Stimulated activated CD8-positive, alpha-beta memory T cell treated with anti-CD3 and anti-CD28 coated beads, Interleukin-4, amount 100 ng/mL, for 4 hours (primary cell): Measurements from ENCODE around the gene RNF181.
A peak's percentile ranks its signal among the peaks of the same experiment; 100 is the strongest.
"Not testable (repeated sequence)": the region's sequence is repeated elsewhere in the genome, so short reads cannot be mapped to it uniquely, and the experiment has no call there.

Source experiments
- DNase-seq, 2 donors: peaks; one replicate each; pipeline ENCODE4 v3.0.0-alpha.2; 2020; ENCODE audit warnings: low read depth in 2 of 2, low spot score in 1 of 2

Gene RNF181

DNA sequence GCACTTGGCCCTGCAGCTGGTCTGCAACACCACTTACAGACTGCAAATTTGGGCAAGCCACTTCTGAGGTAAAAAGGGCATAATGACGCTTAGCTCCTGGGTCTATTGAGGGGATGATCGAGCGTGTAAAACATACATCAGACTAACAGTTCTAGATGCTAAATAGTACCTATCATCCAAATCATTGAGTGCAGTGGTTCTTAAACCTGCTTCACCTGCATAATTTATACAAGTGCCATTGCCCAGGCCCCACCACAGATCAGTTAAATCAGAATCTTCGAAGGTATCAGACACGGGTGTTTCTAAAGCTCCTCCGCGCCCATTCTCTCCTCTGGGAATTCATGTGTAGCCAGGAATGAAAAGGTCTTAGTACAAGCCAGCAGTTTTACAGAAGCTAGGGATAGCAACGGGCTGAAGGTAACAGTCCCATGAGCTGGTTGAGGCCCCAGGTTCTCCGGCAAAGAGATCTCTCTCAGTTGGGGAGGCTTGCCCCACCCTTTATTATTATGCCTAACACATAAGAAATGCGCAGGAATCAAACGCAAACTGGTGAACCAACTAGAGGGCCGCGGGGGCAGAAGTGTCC lies 737 bp upstream of the RNF181 start:
- DNase-seq: no peak

DNA sequence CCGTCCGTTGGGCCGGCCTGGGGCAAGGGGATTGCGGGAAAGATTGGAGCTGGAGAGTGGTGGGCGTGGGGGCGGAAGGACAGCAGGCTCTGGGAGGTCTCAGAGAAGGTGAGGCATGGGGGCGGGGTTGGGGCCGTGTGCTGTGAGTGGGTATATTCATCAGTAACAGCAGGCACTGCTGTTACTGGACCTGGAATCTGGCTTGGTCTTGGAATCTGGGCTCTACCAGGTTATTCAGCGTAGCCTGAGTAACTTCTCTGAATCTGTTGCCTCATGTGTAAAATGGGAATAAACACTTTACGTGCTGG lies 435 bp downstream of the RNF181 start:
- no peak for DNase-seq

DNA sequence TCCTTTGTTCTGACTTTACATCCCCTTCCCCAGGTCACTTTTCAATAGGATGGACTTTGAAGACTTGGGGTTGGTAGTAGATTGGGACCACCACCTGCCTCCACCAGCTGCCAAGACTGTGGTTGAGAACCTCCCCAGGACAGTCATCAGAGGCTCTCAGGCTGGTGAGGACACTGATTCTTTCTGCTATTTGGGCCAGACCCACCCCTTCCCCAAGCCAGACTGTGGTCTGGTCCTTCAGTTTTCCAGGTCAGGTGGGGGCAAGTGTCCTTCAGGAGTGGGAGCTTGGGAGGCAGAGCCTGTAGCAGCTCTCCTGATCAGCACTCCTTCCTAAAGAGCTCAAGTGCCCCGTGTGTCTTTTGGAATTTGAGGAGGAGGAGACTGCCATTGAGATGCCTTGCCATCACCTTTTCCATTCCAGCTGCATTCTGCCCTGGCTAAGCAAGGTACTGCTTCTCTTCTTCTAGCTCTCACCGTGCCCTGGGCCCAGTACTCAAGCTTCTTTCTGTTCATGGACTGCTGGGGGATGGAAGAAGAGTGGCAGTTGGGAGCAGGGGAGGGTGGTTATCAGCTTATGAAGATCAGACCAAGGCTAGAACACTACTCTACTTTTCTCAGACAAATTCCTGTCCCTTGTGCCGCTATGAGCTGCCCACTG lies 1.1 kb downstream of the RNF181 start:
- DNase-seq: no peak

DNA sequence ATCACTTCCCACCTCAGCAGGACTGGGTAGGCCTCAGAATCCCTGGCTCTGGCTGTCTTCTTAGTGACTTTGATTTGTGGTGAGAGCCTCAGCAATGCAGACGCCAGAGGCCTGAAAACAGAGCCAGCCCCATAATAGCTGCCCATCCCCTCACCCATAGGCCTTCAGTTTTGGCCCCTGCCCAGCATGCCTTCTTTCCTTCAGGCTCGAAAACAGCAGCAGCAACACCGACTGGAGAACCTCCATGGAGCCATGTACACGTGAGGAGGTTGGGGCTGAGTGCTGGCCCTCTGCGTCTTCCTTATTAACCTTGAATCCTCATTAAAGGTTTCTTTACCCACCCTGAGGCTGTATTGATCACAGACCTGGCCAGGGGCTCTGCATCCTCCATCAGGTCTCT lies 1.7 kb downstream of the RNF181 start:
- no peak for DNase-seq

DNA sequence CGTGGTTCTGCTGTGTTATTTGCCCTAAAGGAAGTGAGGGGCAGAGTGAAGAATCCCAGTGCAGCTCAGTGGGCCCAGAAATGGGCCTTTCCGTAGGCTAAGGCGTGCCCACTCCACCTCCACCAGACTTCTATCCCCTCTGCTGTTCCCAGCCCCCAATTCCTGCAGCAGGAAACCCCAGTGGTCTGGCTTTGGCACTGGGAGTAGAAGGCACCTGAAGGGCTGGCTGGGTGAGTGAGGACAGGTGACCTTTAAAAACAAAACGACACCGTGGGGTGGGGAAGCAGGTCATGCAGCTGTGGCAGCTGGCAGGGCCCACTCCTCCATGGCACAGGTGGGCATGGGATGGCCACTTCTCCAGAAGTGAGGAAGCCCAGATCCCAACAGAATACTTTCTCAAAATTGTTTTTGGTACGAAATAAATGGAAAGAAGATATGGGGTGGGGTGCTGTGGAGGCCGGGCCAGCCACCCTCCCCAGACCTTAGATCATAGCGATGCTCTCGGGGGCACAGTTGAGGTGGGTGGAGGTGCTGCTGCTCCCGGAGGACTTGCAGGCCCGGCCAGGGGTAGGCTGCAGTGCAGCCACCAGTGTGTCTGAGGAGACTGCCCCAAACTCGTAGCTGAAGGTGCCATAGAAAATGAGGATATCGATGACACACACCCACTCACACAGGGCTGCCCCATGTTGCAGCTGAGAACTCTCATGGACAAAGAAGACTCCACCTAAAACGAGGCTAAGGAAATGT lies 3.2 kb downstream of the RNF181 start:
- no peak for DNase-seq

DNA sequence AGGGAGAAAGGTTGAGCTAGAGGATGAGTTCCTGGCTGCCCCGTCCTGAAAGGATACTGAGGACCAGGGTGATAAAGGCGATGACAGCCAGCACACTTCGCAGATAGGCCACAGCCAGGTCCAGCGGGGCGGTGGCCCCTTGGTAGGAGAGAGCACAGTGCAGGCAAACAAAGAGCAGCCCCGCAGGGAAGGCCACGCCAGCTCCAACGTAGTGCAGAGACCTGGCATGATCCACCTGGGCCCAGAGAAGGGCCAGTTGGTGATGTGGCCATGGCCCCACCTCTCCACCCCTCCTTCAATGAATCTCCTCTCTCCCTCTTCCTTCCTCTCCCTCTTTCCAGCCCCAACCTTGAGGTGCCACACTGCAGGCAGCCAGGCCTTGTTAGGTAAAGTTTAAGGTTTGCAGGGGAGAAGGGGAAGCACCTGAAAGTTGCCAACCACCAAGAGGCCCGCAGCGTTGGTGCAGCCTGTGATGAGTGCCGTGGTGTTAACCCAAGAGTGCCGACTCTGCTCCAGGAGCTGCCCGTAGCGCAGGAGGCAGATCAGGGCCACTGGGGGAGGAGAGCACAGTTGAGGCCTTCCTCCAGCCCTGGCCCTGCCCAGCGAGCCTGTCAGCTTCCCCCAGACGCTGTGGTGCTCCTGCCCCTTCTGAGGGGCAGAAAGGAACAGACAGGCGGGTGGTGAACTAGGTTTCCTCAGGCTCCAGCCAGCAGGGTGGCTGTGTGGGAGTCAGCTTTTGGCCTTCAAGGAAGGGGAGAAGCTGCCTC lies 4.1 kb downstream of the RNF181 start:
- DNase-seq: no peak

DNA sequence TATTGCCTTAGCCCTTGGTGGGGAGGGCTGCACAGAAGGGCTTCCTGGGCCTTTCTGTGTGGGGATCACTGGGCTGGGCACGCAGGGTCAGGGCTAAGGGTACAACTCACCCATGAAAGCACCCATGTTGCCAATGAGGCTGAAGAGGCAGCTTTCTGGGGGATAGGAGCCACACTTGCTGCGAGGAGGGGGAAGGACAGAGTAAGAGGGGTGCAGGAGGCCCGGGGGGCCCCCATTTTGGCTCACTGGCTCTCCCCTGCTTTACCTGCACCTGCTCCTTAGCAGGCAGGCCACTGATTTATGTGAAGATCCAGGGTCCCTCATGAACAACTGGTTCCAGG lies 4.7 kb downstream of the RNF181 start:
- DNase-seq: no peak

DNA sequence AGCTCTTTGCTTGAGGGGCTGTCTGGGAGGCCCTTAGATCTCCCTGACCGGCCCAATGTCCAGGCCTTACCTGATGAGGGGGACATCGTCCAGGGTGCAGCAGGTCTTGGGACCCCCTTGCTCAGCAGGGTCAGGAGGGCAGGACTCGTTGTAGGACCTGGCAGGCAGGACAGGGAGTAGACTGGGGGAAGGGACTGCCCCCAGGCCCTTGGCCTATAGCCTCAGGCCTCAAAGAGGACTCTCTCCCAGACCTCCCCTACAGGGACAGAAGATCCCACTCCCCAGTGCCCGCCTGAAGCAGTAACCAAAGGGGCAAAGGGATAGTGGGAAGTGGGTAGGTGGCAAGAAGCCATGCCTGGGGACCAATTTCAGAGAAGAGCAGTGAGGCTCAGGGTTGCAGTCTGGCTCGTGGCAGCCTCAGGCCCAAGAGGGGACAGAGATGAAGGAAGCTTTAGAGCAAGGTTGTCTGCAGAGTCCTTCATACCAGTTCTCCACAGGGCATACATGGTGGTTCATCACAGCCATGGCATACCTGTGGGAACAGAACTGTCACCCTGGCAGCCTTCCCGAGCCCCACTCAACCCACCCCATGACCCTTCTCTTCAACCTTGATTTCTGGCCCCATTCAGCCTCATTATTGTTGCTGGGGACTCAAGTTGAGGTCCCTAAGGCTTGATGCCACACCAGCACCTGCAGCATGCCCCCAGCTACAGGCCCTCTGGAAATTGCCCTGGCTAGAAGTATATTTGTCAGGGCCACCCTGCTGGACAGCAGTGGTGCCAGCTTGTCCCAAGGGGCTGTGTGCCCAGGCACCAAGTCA lies 5.6 kb downstream of the RNF181 start:
- no peak for DNase-seq

DNA sequence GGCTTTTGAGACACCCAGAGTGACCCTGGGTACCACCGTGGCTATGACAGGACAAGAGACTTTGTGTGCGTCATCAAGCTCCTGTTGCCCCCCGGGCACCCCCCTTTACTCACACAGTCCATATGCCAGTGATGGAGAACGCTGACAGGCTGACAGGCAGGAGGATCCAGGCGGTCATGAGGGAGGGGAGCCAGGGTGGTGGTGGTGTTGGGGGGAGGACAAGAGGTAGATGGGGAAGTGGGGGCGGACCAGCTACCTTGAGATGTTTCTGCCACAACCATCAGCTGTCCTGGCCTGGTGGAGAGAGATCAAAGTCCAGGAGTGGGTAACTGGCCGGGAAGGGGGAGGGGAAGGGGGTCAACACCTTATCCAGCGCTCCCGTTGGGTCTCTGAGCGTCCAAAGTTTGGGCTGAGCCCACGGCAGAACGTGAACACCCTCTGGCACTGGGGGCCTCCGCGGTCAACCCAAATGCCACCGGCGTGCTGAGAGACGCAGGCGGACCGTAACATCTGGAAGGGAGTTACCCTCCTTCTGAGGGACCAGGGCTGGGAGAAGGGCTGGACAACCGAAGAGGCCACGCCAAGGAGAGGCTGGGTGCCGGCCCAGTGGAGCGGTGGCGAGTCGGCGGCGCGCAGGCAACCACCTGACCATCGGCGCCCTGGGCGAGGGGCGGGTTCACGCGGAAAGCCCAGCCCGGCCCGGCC lies 6.4 kb downstream of the RNF181 start:
- DNase-seq: no peak

DNA sequence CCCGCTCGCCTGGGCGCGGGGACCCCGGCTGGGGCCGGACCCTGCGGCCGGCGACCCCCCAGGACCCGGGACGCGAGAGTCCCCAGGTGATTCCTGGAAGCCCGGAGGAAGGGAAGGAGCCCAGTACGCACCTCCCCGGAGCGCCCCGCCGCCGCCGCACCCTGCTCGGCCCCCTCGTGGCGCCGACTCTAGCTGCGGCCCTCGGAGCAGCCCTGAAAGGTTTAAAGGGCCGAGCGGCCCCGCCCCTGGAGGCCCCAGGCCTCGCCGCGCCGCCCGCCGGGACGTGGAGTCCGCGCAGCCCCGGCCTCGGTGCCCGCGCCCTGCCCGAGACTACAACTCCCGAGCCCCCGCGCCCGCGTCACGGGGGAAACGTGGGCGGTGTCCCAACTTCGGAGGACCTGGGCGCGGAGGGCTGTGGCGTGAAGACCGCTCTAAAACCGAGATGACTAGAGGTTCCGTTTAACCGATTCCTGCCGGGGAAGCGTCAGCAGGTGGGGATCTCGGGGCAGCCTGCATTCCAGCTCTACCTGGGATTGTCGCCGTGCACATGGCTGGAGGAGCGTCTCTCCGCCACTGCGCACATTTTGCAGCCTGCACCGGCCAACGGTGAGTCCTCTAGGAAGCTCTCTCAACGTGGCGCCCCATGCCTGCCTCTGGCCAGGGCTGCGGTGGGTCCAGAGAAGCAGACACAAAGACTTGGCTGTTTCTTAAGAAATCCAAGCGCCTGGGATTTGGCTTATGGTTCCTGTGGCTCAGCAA lies 7.1 kb downstream of the RNF181 start, which contains the start of gene TMEM150A:
TMEM150A (minus strand) TSS at position 223 of the 759 bp plus-strand sequence. CDS start 750 bp downstream, outside the sequence.
- DNase-seq: peak; percentile 59 to 80

DNA sequence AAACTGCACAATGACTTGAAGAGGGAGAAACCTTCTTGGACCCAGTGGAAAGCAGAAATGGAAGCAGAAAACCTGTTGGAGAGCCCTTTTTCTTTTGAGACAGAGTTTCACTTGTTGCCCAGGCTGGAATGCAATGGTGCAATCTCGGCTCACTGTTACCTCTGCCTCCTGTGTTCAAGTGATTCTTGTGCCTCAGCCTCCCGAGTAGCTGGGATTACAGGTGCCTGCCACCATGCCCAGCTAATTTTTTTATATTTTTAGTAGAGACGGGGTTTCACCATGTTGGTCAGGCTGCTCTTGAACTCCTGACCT lies 8.5 kb downstream of the RNF181 start:
- not testable (repeated sequence) for DNase-seq

DNA sequence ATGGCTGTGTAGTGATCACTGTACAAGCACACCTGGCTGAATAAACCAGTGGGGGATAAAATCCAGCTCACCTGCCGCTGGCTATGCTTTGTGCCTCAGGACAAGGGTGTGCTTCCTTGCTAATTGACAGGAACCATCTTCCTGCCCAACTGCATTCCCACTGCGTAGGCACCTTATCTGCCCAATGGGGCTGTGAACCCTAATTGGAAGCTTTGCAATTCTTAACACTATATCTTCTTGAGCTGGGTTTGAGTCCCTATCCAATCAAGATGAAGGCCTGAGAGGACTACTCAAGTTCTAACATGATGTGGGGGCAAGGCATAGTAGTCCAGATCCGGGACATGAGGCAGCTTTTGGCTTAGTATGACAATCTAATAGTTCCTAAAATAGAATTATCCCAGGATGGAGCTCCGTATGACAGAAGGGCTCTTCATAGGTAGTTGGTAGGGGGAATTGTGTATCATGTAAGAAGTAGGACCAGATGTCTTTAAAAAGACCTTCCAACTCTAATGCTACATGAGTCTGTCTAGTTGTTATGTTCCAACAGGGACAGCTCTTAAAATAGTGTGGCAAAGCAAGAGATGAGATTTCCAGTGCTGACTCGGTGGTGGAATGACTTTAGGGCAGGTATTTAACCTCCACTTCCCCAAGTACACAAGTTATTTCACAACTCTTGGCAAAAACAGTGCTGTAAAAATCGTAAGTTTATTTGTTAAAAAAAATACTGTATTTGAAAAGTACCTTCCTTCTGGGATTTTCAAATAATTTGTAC lies 9.2 kb downstream of the RNF181 start:
- DNase-seq: no peak

DNA sequence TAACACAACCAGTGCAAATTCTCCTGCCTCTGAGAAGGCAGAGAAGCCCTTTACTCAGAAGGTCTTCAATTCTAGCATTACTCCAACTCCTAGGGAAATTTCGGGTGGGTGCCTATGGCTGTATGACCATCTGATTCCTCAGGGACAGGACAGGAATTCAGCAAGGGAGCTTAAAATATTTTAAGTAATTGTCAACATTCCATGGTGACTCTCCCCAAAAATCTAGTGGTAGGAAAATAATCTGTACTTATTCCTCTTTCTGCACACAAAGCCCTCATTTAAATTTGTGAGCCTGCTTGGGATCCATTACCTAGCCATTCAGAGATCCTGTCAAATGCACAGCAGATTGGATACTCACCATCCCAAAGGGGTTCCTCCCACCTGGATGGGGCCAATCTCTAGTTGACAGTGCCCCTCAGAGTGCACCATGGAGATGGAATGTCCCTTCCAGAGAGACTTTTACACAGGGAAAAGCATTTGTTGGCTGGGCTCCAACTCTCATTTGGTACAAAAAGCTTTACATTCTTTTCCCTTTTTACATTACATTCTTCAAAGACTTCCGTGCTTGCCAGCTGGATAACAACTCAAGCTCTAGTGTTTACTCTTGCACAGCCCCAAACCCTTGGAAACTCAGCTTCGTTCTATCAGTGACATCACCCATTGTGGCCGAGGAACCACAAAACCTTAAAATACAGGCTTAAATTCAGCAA lies 10.0 kb downstream of the RNF181 start:
- DNase-seq: no peak

DNA sequence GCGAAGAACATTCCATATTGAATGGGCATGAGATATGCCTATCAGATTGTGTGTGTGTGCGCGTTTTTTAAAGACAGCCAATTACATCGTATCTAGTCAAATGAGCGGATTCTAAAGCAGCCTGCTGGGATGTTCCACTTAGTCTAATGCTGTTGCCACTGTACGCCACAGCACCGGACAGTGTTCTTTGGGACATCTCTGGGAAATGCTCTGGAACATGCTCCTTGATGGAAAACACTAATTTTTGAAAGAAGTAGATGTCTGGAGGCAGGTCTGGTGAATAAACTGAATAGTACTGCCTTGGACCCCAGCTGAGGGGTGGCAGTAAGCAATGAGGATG lies 10.5 kb downstream of the RNF181 start:
- no peak for DNase-seq

DNA sequence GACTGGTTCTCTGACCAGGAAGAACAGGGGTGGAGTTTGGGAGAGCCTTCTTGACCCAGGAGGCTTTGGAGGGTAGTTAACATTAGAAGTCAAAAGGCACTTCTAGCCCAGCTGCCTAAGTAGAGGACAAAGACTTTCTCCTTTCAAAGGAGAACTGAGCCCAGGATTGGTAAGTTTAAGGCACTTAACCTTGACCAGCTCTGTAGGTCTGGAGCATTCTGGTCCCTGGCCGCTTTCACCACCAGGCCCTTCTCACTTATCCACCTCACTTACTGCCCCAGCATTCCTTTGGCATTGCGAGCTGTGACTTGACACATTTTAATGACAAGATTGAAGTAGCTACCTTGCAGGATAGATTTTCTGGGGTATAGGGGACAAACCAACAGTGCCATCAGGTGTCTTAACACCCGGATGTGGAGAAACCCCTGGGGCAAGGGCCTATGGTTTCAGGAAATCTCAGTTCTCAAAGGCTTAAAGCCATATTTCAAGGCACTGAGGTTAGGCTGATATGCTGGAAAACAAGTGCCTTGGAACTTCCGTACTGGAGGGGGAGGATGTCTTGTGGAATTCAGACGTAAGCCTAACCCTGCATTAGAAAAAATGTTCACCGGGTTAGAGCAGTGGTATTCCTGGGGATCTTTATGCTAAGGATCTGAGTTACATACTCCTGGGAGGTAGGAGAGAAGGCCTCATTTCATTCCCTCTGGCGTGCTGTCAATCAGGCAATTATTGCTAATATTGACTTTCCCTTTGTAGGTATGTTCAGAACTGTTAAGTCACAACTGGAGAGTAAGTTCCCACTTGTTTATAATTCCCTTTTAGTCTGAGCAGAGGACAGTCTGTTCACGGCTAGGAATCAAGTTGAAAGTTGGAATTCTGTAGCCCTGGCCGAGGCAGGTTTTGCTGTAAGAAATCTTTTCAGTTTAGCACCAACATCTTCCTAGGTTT lies 12.0 kb downstream of the RNF181 start:
- DNase-seq: no peak

DNA sequence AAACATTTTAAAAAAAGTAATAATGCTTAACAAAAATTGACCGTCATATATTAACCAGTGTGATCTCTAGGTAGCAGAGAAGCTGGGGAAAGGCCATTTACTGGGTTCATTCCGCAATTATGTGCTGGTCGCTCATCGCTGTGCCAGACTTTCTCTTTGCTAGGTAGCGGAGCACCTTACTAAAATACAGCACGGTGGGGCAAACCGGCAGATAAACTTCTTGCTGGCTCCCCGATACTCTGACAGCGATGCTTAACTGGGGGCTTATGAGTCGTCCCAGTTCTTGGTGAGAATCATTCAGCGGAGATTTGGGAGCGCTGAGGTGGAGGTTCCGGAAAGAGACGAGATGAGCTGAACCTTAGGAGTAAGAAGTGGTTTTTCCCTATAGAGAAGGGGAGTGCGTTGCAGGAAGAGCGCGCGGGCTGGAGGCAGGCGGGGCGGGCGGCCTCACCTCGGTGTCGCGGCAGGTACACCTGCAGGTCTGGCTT lies 15.7 kb downstream of the RNF181 start:
- no peak for DNase-seq
